Effector CD4-positive, alpha-beta T cell (primary cell): ENCODE data around the gene PXK.

Source experiments
- DNase-seq: peaks from one replicate; pipeline ENCODE4 v3.0.0-alpha.2; 2020

Gene PXK

GRCh38 chr3:58470363-58471024 lies 137.8 kb downstream of the PXK start:
- no peak for DNase-seq

GRCh38 chr3:58471025-58471887 lies 138.6 kb downstream of the PXK start:
- DNase-seq: no peak

GRCh38 chr3:58473275-58473674 lies 140.6 kb downstream of the PXK start:
- no peak for DNase-seq

- DNase-seq: no peak
Measured at GRCh38 chr3:58474348-58474911, 141.7 kb downstream of the PXK start.

- DNase-seq: no peak
Measured at GRCh38 chr3:58474967-58475578, 142.4 kb downstream of the PXK start.
